LNCaP clone FGC (cell line): ENCODE measurements around the gene ARX.

ENCODE experiments used
- DNase-seq: peaks from one replicate; pipeline ENCODE4 v3.0.0-alpha.2; 2011; ENCODE audit warnings: low read depth
- H3K4me3 ChIP-seq: 2 replicates; pipeline ENCODE4 v1.5.1; 2011; ENCODE audit warnings: mild to moderate bottlenecking, low read depth, low read length, control low read depth
- TF ChIP-seq, protein P1 (sequence below): IDR thresholded peaks from 2 replicates; pipeline ENCODE4 v1.5.1; 2012; ENCODE audit warnings: mild to moderate bottlenecking; ENCODE audit not compliant: control insufficient read depth, insufficient read depth; ENCODE audit errors: extremely low read depth

Gene ARX

GRCh38 chrX:24961809-24962208 is 54.0 kb downstream of the ARX start:
- no peak for DNase-seq
- no peak overlapping the region for H3K4me3 ChIP-seq
- TF ChIP-seq, protein P1, sequence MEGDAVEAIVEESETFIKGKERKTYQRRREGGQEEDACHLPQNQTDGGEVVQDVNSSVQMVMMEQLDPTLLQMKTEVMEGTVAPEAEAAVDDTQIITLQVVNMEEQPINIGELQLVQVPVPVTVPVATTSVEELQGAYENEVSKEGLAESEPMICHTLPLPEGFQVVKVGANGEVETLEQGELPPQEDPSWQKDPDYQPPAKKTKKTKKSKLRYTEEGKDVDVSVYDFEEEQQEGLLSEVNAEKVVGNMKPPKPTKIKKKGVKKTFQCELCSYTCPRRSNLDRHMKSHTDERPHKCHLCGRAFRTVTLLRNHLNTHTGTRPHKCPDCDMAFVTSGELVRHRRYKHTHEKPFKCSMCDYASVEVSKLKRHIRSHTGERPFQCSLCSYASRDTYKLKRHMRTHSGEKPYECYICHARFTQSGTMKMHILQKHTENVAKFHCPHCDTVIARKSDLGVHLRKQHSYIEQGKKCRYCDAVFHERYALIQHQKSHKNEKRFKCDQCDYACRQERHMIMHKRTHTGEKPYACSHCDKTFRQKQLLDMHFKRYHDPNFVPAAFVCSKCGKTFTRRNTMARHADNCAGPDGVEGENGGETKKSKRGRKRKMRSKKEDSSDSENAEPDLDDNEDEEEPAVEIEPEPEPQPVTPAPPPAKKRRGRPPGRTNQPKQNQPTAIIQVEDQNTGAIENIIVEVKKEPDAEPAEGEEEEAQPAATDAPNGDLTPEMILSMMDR: peak; percentile 23; the same call in 1 of the 2 replicates

GRCh38 chrX:24956828-24957227 is 58.9 kb downstream of the ARX start:
- TF ChIP-seq, protein P1: no peak
- H3K4me3 ChIP-seq: no peak overlapping the region
- DNase-seq: peak; percentile 2

DNA sequence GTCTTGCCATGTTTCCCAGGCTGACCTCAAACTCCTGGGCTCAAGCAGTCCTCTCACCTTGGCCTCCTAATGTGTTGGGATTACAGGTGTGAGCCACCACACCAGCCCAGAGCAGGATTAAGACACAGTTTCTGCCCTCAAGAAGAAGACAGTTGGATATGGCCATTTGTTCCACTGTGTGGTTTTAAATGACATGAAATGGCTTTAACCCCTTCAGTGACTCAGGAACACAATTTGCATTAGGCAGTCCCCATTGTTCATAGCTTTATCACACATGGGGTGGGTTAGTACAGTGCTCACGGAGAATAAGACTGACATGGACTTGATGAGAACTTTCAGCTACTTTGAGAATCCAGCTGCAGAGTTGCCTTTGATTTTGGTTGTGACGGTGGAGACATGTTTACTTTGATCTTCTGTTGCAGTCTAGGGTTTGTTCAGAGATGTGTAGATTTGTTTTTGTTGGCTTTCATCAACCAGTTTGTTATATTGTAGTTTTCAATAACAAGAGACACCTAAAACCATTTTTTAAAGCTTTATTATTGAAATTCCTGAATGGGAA is 60.3 kb downstream of the ARX start:
- TF ChIP-seq, protein P1: no peak
- no peak overlapping the region for H3K4me3 ChIP-seq
- no peak for DNase-seq

- no peak for DNase-seq
- H3K4me3 ChIP-seq: no peak overlapping the region
- TF ChIP-seq, protein P1: no peak
Observed at GRCh38 chrX:24954732-24955131, 61.0 kb downstream of the ARX start.
